Tibial nerve (tissue), 4 donors: ENCODE data around the gene GRID1.

Source experiments
- EP300 ChIP-seq, 2 donors: sonication (generic); formaldehyde crosslinking; IDR thresholded peaks; one replicate each; pipeline ENCODE4 v1.6.1; 2017; ENCODE audit warnings: antibody characterized with exemption in 2 of 2, mild to moderate bottlenecking in 1 of 2
- POLR2A ChIP-seq, 2 donors: fragments of 450-650 bp; IDR thresholded peaks; one replicate each; pipeline ENCODE4 v1.6.1; 2017; ENCODE audit warnings: antibody characterized with exemption in 2 of 2, mild to moderate bottlenecking in 2 of 2, moderate library complexity in 2 of 2
- TF ChIP-seq, protein P1 (sequence below), 5 experiments: fragments of 200-600 bp in 3 of 5; fragments of 450-650 bp in 2 of 5; sonication (generic) in 3 of 5; IDR thresholded peaks; one replicate each; pipeline ENCODE4 v1.5.1; 2016 to 2019; ENCODE audit warnings: antibody characterized with exemption in 5 of 5, mild to moderate bottlenecking in 3 of 5, moderate library complexity in 2 of 5

- TF ChIP-seq, protein P1, sequence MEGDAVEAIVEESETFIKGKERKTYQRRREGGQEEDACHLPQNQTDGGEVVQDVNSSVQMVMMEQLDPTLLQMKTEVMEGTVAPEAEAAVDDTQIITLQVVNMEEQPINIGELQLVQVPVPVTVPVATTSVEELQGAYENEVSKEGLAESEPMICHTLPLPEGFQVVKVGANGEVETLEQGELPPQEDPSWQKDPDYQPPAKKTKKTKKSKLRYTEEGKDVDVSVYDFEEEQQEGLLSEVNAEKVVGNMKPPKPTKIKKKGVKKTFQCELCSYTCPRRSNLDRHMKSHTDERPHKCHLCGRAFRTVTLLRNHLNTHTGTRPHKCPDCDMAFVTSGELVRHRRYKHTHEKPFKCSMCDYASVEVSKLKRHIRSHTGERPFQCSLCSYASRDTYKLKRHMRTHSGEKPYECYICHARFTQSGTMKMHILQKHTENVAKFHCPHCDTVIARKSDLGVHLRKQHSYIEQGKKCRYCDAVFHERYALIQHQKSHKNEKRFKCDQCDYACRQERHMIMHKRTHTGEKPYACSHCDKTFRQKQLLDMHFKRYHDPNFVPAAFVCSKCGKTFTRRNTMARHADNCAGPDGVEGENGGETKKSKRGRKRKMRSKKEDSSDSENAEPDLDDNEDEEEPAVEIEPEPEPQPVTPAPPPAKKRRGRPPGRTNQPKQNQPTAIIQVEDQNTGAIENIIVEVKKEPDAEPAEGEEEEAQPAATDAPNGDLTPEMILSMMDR (IDR thresholded peaks at IDR 0.05), result no peak
- TF ChIP-seq POLR2A (IDR thresholded peaks at IDR 0.05) (no peak), EP300 (IDR thresholded peaks at IDR 0.05) (no peak)
Observed at GRCh38 chr10:86164960-86165630, 201.5 kb downstream of the GRID1 start.
